AG04449 (cell line): Measurements from ENCODE around the gene PSTPIP2.
"Not testable (repeated sequence)": the region's sequence is repeated elsewhere in the genome, so short reads cannot be mapped to it uniquely, and the experiment has no call there.

Source experiments
- CTCF ChIA-PET: fragments of 350-600 bp; formaldehyde crosslinking; extraction: SDS; loops from one replicate; lab custom pipeline; 2021; ENCODE audit warnings: antibody characterized with exemption; lab: Yijun Ruan, JAX
- POLR2A ChIA-PET: fragments of 400-600, 350-600 bp; formaldehyde crosslinking; extraction: SDS; loops from one replicate; lab custom pipeline; 2020; ENCODE audit warnings: antibody characterized with exemption, inconsistent platforms; lab: Yijun Ruan, JAX
- DNase-seq: peaks from one replicate; pipeline ENCODE4 v3.0.0-alpha.2; 2010; ENCODE audit warnings: low read depth, low spot score
- H3K4me3 ChIP-seq: 2 replicates; pipeline ENCODE4 v1.5.1; 2011; ENCODE audit warnings: low read depth, mild to moderate bottlenecking, control low read depth, low read length
- TF ChIP-seq, protein P1 (sequence below): IDR thresholded peaks from one replicate; pipeline ENCODE4 v1.5.1; 2011; ENCODE audit warnings: mild to moderate bottlenecking, moderate library complexity, low read length, control low read depth, inconsistent platforms; ENCODE audit not compliant: insufficient read depth; ENCODE audit errors: missing control alignments

Gene PSTPIP2

GRCh38 chr18:45997700-45998151 lies 74.3 kb downstream of the PSTPIP2 start:
- ChIA-PET POLR2A (no interaction called here), CTCF (no interaction called here)
- no peak overlapping the region for H3K4me3 ChIP-seq
- TF ChIP-seq, protein P1, sequence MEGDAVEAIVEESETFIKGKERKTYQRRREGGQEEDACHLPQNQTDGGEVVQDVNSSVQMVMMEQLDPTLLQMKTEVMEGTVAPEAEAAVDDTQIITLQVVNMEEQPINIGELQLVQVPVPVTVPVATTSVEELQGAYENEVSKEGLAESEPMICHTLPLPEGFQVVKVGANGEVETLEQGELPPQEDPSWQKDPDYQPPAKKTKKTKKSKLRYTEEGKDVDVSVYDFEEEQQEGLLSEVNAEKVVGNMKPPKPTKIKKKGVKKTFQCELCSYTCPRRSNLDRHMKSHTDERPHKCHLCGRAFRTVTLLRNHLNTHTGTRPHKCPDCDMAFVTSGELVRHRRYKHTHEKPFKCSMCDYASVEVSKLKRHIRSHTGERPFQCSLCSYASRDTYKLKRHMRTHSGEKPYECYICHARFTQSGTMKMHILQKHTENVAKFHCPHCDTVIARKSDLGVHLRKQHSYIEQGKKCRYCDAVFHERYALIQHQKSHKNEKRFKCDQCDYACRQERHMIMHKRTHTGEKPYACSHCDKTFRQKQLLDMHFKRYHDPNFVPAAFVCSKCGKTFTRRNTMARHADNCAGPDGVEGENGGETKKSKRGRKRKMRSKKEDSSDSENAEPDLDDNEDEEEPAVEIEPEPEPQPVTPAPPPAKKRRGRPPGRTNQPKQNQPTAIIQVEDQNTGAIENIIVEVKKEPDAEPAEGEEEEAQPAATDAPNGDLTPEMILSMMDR: no peak
- no peak for DNase-seq

DNA sequence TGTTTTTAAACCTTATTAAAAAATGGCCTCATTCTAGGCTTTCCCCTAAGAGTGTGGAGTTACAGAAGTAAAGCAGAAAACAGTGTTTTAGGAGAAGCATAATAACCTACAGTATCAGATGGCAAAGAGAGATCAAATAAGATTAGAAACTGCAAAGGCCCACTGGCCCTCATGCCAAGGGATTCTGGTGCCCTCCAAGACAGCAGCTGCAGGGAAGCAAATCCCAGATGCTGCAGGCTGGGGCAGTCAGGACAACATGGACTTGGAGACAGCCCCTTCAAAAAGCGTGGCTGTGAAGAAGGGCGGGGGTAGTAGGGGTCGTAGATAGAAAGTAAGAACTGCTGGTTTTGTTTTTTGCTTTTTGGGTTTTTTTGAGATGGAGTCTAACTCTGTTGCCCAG lies 76.6 kb downstream of the PSTPIP2 start:
- no peak for DNase-seq
- ChIA-PET POLR2A (no interaction called here), CTCF (interaction anchor here (0.9 kb wide), 1 partner anchor 375 kb away, joined by 3 read pairs; no protein-coding TSS in a partner anchor)
- TF ChIP-seq, protein P1: no peak
- no peak overlapping the region for H3K4me3 ChIP-seq

- TF ChIP-seq, protein P1: no peak
- ChIA-PET CTCF (interaction anchor here (1.5 kb wide), 1 partner anchor 80 kb away, joined by 7 read pairs; no protein-coding TSS in a partner anchor), POLR2A (no interaction called here)
- DNase-seq: peak; percentile 76
- H3K4me3 ChIP-seq: no peak overlapping the region
These were observed 78.6 kb downstream of the PSTPIP2 start for GRCh38 chr18:45993438-45993837.

GRCh38 chr18:45992527-45992926 lies 79.5 kb downstream of the PSTPIP2 start:
- DNase-seq, POLR2A ChIA-PET, H3K4me3 ChIP-seq: not testable (repeated sequence)
- CTCF ChIA-PET: interaction anchor here (0.8 to 1.7 kb wide), 2 partner anchors 18 to 81 kb away, joined by 3 to 6 read pairs; no protein-coding TSS in a partner anchor

DNA sequence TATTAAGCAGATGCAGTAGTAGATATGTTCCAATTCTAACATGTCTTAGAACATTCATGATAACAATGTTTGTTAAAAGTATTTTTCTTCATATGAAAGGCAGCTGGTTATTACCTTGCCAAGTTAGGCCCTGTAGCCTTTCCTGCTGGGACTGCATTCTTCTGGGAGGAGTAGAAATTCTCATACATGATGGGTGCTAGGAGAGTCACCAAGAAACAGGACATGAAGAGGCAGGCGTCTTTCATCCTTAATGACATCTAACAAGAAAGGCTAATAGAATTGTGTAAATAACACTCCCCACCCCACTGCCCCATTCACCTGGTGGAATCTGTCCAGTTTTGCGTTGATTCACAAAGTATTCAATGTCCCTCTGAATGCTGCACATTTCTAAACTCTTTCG lies 80.3 kb downstream of the PSTPIP2 start:
- CTCF ChIA-PET: interaction anchor here (0.8 to 1.7 kb wide), 2 partner anchors 18 to 82 kb away, joined by 3 to 6 read pairs; no protein-coding TSS in a partner anchor
- no peak overlapping the region for H3K4me3 ChIP-seq
- POLR2A ChIA-PET: no interaction called here
- TF ChIP-seq, protein P1: no peak
- no peak for DNase-seq

- TF ChIP-seq, protein P1: no peak
- POLR2A ChIA-PET: no interaction called here
- CTCF ChIA-PET: no interaction called here
- no peak for DNase-seq
- H3K4me3 ChIP-seq: no peak overlapping the region
These were observed 87.4 kb downstream of the PSTPIP2 start for GRCh38 chr18:45984546-45985235.

DNA sequence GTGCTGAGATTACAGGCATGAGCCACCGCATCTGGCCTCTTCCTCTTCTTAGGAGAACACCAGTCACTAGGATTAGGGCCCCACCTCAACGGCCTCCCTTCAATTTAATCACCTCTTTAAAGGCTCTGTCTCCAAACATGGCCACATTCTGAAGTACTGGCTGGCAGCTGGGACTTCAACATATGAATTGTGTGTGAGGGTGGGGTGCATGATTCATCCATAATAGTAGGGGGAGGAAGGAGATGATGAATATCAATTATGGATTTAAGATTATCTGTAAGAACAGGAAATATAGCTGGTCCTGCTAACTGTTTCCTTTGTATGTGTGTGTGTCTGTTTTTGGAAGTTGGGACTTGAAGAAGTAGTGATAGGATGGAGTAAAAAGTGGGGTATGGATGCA lies 90.2 kb downstream of the PSTPIP2 start:
- H3K4me3 ChIP-seq: no peak overlapping the region
- DNase-seq: no peak
- ChIA-PET POLR2A (no interaction called here), CTCF (interaction anchor here (1.0 to 2.2 kb wide), 2 partner anchors 7 to 92 kb away, joined by 4 to 8 read pairs; no protein-coding TSS in a partner anchor)
- TF ChIP-seq, protein P1: no peak
